Stimulated activated CD4-positive, alpha-beta T cell treated with anti-CD3 and anti-CD28 coated beads, Interleukin-15, amount 100 ng/mL, for 48 hours (primary cell): ENCODE measurements around the gene LMNTD2.
A peak's percentile ranks its signal among the peaks of the same experiment; 100 is the strongest.

ENCODE experiments used
- DNase-seq, 2 donors: peaks; one replicate each; pipeline ENCODE4 v3.0.0-alpha.2; 2020; ENCODE audit warnings: low read depth in 2 of 2

The LMNTD2 gene

GRCh38 chr11:514606-515005 lies 45.9 kb downstream of the LMNTD2 start:
- no peak for DNase-seq

- no peak for DNase-seq
Measured at GRCh38 chr11:512761-513595, 47.6 kb downstream of the LMNTD2 start.

GRCh38 chr11:508956-509355 lies 51.6 kb downstream of the LMNTD2 start:
- DNase-seq, result no peak

- no peak for DNase-seq
Measured at GRCh38 chr11:507727-508515, 52.6 kb downstream of the LMNTD2 start.

GRCh38 chr11:506995-507726 lies 53.4 kb downstream of the LMNTD2 start, which contains the start of gene RNH1:
TSS of gene RNH1 (minus strand) at chr11:507242. CDS start at chr11:502162, 5,080 bp downstream.
- DNase-seq, result peak; percentile 100

- DNase-seq, result peak; percentile 95 to 97
Measured at GRCh38 chr11:506238-506994, 54.1 kb downstream of the LMNTD2 start.

- no peak for DNase-seq
Measured at GRCh38 chr11:504994-505344, 55.6 kb downstream of the LMNTD2 start.
